GM12873 (cell line): ENCODE results near the gene WDR7.

Experiments
- TF ChIP-seq, protein P1 (sequence below): IDR thresholded peaks from 2 replicates; pipeline ENCODE4 v1.5.1; 2012; ENCODE audit warnings: low read depth, mild to moderate bottlenecking, moderate library complexity, low read length, control low read depth; ENCODE audit not compliant: insufficient read depth; ENCODE audit errors: missing control alignments

Gene WDR7

DNA sequence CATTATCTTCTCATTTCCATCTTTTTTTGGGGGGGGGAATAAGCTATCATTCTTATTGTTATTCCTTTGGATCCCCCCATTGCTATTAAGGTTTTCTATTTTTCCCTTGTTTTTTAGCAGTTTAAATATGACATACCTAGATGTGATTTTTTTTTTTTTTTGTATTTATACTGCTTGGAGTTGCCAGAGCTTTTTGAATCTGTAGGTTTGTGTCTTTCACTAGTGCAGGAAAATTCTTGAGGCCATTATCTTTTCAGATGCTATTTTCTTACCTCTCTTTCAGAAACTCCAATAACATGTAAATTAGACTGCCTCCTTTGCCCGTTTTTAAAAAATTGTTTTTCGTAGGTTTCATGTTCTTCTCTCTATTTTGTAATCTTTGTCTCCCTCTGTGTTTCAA is 88.6 kb downstream of the WDR7 start:
- TF ChIP-seq, protein P1, sequence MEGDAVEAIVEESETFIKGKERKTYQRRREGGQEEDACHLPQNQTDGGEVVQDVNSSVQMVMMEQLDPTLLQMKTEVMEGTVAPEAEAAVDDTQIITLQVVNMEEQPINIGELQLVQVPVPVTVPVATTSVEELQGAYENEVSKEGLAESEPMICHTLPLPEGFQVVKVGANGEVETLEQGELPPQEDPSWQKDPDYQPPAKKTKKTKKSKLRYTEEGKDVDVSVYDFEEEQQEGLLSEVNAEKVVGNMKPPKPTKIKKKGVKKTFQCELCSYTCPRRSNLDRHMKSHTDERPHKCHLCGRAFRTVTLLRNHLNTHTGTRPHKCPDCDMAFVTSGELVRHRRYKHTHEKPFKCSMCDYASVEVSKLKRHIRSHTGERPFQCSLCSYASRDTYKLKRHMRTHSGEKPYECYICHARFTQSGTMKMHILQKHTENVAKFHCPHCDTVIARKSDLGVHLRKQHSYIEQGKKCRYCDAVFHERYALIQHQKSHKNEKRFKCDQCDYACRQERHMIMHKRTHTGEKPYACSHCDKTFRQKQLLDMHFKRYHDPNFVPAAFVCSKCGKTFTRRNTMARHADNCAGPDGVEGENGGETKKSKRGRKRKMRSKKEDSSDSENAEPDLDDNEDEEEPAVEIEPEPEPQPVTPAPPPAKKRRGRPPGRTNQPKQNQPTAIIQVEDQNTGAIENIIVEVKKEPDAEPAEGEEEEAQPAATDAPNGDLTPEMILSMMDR = no peak

DNA sequence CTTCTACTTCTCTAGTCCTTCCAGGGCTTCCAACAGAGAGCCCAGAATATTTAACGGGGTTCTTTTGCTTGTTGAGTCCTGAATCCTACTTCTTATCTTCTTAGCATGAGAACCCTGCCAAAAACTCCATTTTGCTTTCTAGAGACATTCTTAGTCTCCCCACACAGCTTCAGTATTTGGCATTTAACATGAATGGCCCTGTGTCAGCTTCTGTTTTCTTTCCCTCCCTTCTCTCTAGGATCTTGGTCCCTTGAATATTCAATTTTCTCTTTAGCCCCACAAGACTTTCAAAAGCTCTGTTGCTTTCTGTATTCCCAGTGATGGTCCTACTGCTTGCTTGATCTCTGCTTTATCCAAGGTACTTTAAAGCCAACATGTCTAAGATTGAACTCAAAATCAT is 89.5 kb downstream of the WDR7 start:
- TF ChIP-seq, protein P1 = no peak

DNA sequence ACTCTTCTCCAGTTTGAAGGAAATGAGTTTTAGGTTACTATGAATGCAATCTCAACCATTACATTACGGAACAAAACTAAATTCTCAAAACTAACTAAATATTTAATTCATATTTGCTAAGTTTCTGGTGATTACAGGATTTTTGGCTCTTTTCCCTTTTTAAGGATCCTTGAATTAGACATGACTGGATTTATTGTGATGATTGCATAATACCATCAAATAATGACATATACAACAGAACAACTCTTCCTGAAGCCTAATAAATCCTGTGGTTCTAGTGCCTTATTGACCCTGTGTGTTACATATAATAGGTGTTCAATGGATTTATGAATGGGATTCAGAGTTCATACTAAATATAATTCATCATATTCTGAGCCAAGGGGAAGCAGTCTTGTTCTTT is 90.5 kb downstream of the WDR7 start:
- TF ChIP-seq, protein P1 = no peak

DNA sequence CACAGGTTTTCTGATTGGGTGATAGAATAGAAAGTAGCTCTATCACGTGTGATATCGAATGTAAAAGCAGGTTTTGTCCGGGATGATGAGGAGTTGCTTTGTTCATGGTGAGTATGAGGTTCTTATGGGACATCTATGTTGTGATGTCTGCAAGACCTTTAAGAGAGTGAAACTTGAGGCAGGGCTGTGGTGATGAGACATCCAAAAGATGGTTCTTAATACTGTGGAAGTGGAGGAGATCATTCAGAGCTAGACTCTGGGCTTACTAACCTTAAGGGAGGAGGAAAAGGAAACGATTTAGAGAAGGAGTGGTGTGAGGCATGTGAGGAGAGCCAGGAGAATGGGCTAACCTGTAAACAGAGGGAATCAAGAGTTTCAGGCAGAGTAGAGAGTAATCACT is 92.0 kb downstream of the WDR7 start:
- TF ChIP-seq, protein P1 = no peak

DNA sequence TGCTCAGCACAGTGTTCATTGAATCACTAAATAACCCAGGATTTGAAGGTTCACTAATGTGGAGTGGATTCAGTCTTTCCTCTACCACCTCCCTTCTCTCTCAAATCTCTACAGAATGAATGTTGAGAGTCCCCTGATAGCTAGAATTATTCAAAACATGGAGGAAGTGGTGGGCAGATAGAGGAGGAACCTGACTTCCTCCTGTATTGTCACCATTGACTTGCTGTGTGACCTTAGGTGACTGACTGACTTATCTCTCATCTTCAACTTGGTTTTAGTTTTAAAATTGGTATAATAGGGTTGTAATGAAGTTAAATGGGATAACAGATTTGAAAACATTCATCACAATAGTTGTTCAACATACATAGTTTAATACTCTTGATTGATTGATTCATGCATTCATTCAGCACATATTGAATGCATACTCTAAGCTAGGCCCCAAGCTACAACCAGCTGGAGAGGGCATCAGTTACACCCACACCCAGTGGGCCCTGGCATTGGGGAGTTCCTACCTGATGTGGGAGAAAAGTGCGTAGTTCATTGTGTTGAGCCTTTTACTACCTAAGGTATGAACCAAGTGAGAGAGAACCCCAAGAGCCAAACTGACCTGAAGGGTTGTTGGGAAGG is 96.0 kb downstream of the WDR7 start:
- TF ChIP-seq, protein P1 = no peak

DNA sequence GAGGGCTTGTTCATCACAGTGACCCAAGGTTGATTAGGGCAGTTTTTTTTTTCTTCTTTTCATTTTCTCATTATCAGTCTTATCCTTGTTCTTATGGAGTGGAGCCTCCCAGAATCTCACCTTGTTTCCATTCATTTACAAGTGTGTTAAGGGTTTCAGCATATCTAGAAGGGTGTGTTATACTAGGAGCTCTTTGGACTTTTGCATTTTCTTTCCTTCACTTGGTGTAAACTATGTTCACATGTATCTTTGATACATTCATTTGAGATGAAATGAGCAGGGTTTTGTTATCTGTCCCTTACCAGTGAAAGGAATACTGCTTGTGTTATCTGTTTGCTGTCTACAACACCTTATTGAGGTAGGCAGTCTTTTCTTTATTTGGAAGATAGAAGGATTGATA is 96.7 kb downstream of the WDR7 start:
- TF ChIP-seq, protein P1 = no peak

DNA sequence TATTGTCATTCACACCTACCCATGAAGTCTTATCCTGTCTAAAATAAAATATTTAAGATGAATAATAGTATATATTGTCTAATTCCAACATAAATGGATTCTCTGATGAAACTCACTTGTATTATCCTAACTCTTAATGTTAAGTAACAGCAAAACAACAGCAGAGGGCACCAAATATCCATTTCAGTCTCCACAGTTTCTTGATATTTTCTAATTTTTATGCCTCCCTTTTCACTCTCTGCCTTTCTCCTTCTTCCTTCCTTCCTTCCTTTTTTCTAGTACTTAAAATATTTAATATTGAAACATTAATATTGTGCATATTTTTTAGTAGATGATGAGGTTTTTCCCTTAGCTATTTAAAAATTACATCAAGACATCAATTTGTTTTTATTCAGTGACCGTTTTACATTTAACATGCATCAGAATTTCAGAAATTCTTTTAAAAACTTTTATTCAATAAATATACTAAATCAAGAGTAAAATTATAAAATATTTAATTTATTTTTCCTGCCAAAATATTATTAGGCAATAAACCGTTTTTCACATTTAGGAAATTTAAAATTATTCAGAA is 97.6 kb downstream of the WDR7 start:
- TF ChIP-seq, protein P1 = peak; percentile 42

DNA sequence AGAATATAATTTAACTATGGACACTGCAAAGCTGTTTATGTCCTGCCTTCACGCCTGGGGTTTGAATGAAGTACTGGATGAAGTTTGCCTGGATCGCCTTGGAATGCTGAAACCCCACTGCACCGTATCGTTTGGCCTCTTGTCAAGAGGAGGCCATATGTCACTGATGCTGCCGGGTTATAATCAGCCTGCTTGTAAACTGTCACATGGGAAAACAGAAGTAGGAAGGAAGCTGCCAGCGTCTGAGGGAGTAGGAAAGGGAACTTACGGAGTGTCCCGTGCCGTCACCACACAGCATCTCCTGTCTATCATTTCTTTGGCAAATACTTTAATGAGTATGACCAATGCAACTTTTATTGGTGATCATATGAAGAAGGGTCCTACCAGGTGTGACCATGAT is 105.8 kb downstream of the WDR7 start:
- TF ChIP-seq, protein P1 = no peak
